HG02970 (cell line): ENCODE results near the gene GMDS.
"Not testable (repeated sequence)": the region's sequence is repeated elsewhere in the genome, so short reads cannot be mapped to it uniquely, and the experiment has no call there.

Source experiments
- ATAC-seq: cut with Tn5 transposase; IDR thresholded peaks from one replicate; pipeline ENCODE4 v1.9.1; 2021; ENCODE audit warnings: mild to moderate bottlenecking, moderate library complexity, moderate number of reproducible peaks; ENCODE audit not compliant: unreplicated experiment, low FRiP score

The GMDS gene

GRCh38 chr6:1850121-1850839 lies 395.1 kb downstream of the GMDS start:
- no peak for ATAC-seq

GRCh38 chr6:1849691-1850090 lies 395.7 kb downstream of the GMDS start:
- no peak for ATAC-seq

DNA sequence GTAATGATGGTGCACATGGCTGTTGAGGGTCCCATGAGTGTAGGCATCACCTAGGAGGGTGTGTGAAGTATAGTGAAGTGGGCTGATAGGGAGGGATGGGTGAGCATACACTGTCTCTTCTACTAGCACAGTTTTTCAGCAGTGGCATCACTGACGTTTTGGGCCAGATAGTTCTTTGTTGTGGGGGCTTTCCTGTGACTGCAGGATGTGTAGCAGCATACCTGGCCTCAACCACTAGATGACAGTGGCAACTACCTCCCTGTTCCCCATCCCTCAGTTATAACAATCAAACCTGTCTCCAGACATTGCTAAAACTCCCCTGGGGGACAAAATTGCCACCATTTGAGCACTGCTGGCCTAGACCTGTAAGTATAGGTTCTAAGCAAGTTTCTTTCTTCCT lies 396.7 kb downstream of the GMDS start:
- ATAC-seq, result no peak

DNA sequence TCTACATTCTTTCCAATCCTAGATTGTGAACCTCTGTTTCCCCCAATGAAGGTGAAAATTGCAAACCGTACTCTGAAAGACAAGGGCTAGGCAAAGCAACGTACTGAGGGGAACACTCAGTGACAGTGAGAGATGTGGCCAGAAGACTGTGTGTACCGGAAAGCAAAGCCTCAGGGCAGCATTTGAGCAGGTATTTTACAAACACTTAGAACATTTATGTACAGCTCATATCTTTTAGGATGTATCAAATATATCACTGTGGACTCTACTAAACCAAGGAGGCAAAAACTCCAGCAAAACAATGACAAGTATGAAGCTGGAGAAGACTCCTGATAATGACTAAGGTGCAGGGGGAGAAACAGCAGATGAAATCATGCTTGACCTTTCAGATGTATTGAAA lies 398.8 kb downstream of the GMDS start:
- no peak for ATAC-seq

GRCh38 chr6:1845543-1845942 lies 399.9 kb downstream of the GMDS start:
- ATAC-seq, result not testable (repeated sequence)

DNA sequence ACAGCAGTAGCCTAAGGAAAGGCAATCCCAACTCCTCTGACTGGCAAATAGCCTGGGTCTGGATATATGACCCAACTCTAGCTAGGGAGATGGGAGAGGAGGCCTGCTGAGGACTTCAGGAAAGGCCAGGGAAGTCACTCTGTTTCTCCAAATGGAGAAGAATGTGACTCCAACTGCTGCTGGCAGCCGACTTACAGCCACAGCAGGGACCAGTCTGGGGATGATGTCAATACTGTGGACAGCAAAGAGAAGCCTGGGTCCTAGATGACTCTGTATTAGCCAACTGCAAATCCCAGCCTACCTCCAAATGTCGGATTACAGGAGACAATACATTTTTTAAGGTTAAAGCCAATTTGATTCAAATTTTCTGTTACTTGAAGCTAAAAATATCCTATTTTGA lies 403.1 kb downstream of the GMDS start:
- no peak for ATAC-seq

- no peak for ATAC-seq
These were observed 404.3 kb downstream of the GMDS start for GRCh38 chr6:1841136-1841535.

GRCh38 chr6:1840491-1841121 lies 404.8 kb downstream of the GMDS start:
- ATAC-seq, result no peak

- ATAC-seq, result no peak
These were observed 406.0 kb downstream of the GMDS start for GRCh38 chr6:1839361-1839760.

GRCh38 chr6:1838604-1839213 lies 406.7 kb downstream of the GMDS start:
- no peak for ATAC-seq

- ATAC-seq, result no peak
These were observed 407.6 kb downstream of the GMDS start for GRCh38 chr6:1837826-1838225.

GRCh38 chr6:1836690-1837089 lies 408.7 kb downstream of the GMDS start:
- ATAC-seq, result no peak

DNA sequence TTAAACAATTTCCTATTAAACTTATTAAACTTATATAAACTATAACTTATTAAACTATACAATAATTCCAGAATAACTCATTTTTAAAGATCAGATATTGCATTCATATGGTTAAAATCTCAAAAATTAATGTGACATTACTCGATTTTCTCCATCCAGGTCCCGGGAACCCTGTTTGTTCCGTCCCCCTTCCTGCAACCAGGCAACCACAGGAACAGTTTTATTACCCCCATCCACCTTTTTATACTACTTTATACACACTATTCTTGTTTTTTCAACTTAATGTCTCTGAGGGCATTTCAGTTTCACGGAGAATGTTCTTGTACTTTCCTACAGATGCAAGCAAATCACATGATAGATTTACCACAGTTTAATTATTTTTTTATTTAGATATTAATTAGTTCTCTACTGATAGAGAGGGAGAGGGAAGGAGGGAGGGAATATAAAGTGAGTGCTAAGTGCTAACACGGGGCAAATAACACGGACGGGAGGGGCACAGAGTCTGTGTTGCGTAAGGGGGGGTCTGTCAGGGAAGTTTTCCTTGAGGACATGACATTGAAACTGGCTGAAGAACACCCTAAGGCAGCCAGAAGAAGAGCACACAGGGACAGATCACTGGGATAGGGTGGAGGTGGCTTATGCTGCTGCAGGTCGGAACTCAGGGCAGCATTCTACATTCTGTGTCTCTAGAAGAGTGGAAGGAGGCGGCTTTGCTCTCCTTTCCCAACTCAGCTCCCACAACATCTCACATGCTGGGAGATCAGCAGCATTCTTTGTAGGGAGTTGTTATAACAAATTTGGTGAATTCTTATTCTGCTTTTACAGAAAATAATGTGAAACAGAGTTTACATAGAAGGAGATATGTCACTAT lies 410.5 kb downstream of the GMDS start:
- ATAC-seq, result no peak

DNA sequence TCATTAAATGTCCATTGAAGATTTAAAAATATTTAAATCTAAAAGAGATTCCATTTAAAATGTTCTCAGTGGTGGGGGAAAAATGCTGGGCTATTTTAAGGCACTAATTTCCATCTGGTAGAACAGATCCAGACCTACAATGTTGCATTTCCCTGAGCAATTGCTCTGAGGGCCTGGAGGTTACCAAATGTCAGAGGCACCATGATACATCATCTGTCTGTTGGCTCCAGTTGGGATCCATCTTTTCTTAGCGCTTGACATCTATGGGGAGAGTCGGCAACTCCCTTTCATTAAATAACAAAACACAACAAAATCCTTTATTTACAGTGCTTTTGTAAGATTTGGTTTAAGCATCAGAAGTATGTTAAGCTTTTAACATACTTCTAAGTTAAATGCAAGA lies 411.2 kb downstream of the GMDS start:
- no peak for ATAC-seq

GRCh38 chr6:1832844-1833787 lies 412.3 kb downstream of the GMDS start:
- no peak for ATAC-seq

DNA sequence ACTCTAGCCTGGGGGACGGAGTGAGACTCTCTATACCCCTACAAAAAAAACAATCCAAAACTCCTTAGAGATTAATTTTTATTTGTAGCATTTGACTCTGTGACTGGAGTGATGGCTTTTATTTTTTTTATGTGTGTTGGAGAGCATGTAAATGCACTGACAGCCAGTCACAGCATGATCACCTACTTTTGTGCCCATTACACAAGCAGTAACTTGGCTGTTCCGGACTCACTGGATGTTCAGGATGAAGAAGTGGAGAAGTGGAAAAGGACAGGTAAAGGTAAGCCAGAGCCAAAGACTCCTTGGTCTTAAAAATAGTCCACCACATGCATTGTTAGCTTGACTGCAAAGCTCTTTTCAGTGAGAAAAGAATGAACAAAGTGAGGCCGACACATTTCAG lies 413.0 kb downstream of the GMDS start:
- ATAC-seq, result no peak

DNA sequence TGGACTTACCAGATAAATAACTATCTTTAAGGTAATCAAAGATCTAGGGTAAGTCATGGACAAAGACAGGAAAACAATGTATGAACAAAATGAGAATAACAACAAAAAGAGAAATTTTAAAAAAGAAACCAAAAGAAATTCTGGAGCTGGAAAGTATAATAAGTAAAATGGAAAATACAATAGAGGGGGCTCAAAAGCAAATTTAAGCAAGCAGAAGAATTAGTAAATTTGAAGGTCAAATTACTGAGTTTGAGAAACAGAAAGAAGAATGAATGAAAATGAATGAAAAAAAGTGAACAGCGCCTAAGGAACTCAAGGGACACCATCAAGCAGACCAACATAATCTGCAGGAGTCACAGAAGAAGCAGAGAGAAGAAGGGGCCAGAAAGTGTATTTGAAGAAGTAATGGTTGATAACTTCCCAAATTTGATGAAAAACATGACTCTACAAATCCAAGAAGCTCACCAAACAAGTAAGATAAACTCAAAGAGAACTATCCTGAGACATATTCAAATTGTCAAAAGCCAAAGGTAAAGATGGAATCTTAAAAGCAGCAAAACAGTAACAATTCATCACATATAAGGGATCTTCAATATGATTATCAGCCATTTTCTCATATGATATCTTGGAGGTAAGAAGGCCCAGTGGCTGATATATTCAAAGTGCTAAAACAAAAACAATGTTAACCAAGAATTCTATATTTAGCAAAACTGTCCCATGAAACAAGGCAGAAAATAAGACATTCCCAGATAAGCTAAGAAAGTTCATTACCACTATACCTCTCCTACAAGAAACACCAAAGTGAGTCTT lies 417.2 kb downstream of the GMDS start:
- ATAC-seq, result no peak

GRCh38 chr6:1825926-1826325 lies 419.5 kb downstream of the GMDS start:
- no peak for ATAC-seq

DNA sequence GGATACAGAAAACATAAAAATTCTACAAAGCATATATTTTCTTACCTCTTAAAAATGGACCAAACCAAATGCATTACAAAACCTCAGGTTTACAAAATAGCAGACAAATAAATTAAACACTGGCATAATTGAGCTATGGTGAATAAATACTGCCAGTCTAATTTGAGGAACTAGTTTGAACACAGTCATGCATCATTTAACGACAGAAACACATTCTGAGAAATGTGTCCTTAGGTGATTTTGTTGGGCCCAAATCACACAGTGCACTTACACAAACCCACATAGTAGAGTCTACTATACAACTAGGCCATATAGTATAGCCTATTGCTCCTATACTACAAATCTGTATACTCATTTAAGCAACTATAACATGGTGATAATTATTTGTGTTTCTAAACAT lies 420.1 kb downstream of the GMDS start:
- no peak for ATAC-seq
